H9 (cell line): Measurements from ENCODE around the gene FBXO21. TPM values are rescaled to one million over a fixed set of nuclear protein-coding genes. Genes with fewer than 3 reads are reported as not detected.

Experiments used
- DNase-seq: peaks from one replicate; pipeline ENCODE4 v3.0.0-alpha.2; 2017
- H2AFZ ChIP-seq: one replicate; pipeline ENCODE4 v1.6.1; 2013; ENCODE audit warnings: mild to moderate bottlenecking, low read length, control low read depth, moderate library complexity
- H2AK5ac ChIP-seq: 2 replicates; pipeline ENCODE4 v1.6.1; 2013; ENCODE audit warnings: low read length, control low read depth, mixed read lengths; ENCODE audit not compliant: insufficient read length
- H2BK120ac ChIP-seq: one replicate; pipeline ENCODE4 v1.6.1; 2013; ENCODE audit warnings: low read depth, mild to moderate bottlenecking, low read length, control low read depth, inconsistent platforms; ENCODE audit not compliant: poor library complexity, severe bottlenecking
- H2BK12ac ChIP-seq: 2 replicates; pipeline ENCODE4 v1.6.1; 2013; ENCODE audit warnings: low read length, control low read depth, mixed read lengths, low read depth; ENCODE audit not compliant: insufficient read length
- H2BK15ac ChIP-seq: 2 replicates; pipeline ENCODE4 v1.6.1; 2013; ENCODE audit warnings: low read depth, low read length, control low read depth
- H2BK20ac ChIP-seq: one replicate; pipeline ENCODE4 v1.6.1; 2013; ENCODE audit warnings: low read depth, mild to moderate bottlenecking, low read length, control low read depth, inconsistent platforms; ENCODE audit not compliant: poor library complexity, severe bottlenecking
- H2BK5ac ChIP-seq: 2 replicates; pipeline ENCODE4 v1.6.1; 2013; ENCODE audit warnings: low read length, control low read depth, mixed read lengths; ENCODE audit not compliant: insufficient read length
- H3K14ac ChIP-seq: 2 replicates; pipeline ENCODE4 v1.6.1; 2013; ENCODE audit warnings: low read length, control low read depth; ENCODE audit not compliant: insufficient read depth
- H3K18ac ChIP-seq: 2 replicates; pipeline ENCODE4 v1.6.1; 2013; ENCODE audit warnings: low read depth, mild to moderate bottlenecking, mixed read lengths, low read length, control low read depth; ENCODE audit not compliant: insufficient read length
- H3K23ac ChIP-seq: 2 replicates; pipeline ENCODE4 v1.6.1; 2013; ENCODE audit warnings: low read length, control low read depth, mixed read lengths, low read depth; ENCODE audit not compliant: insufficient read length
- H3K23me2 ChIP-seq: 2 replicates; pipeline ENCODE4 v1.6.1; 2013; ENCODE audit warnings: low read depth, mild to moderate bottlenecking, mixed read lengths, low read length, control low read depth; ENCODE audit not compliant: insufficient read length, poor library complexity, severe bottlenecking
- H3K27ac ChIP-seq: 2 replicates; pipeline ENCODE4 v1.5.1; 2013; ENCODE audit warnings: low read length, control low read depth, mixed read lengths, low read depth; ENCODE audit not compliant: insufficient read length
- H3K27me3 ChIP-seq: 2 replicates; pipeline ENCODE4 v1.6.1; 2013; ENCODE audit warnings: low read length, control low read depth, inconsistent platforms; ENCODE audit not compliant: insufficient read depth
- H3K4ac ChIP-seq: 2 replicates; pipeline ENCODE4 v1.6.1; 2013; ENCODE audit warnings: low read depth, mild to moderate bottlenecking, control low read depth, inconsistent platforms, low read length, moderate library complexity
- H3K4me1 ChIP-seq: 2 replicates; pipeline ENCODE4 v1.6.1; 2013; ENCODE audit warnings: low read length, control low read depth, inconsistent platforms; ENCODE audit not compliant: insufficient read depth
- H3K4me2 ChIP-seq: 2 replicates; pipeline ENCODE4 v1.6.1; 2013; ENCODE audit warnings: low read length, control low read depth, mixed read lengths; ENCODE audit not compliant: insufficient read length, insufficient read depth
- H3K56ac ChIP-seq: 2 replicates; pipeline ENCODE4 v1.6.1; 2013; ENCODE audit warnings: low read depth, mild to moderate bottlenecking, mixed read lengths, low read length, control low read depth; ENCODE audit not compliant: insufficient read length
- H3K79me1 ChIP-seq: 2 replicates; pipeline ENCODE4 v1.6.1; 2013; ENCODE audit warnings: low read depth, mild to moderate bottlenecking, moderate library complexity, low read length, control low read depth, inconsistent platforms; ENCODE audit not compliant: insufficient read depth, poor library complexity, severe bottlenecking
- H3K79me2 ChIP-seq: 2 replicates; pipeline ENCODE4 v1.6.1; 2013; ENCODE audit warnings: low read length, control low read depth, inconsistent platforms; ENCODE audit not compliant: insufficient read depth
- H3K9ac ChIP-seq: 2 replicates; pipeline ENCODE4 v1.6.1; 2013; ENCODE audit warnings: low read length, control low read depth, mixed read lengths; ENCODE audit not compliant: insufficient read length; ENCODE audit errors: extremely low read depth
- H3K9me3 ChIP-seq: one replicate; pipeline ENCODE4 v1.6.1; 2013; ENCODE audit warnings: low read depth, low read length, inconsistent platforms; ENCODE audit not compliant: control insufficient read depth
- H3T11ph ChIP-seq: one replicate; pipeline ENCODE4 v1.6.1; 2013; ENCODE audit warnings: mild to moderate bottlenecking, low read length, control low read depth, inconsistent platforms
- H4K20me1 ChIP-seq: one replicate; pipeline ENCODE4 v1.6.1; 2013; ENCODE audit not compliant: control insufficient read depth, insufficient read length, insufficient read depth
- H4K5ac ChIP-seq: 2 replicates; pipeline ENCODE4 v1.6.1; 2013; ENCODE audit warnings: low read depth, mild to moderate bottlenecking, mixed read lengths, low read length, control low read depth; ENCODE audit not compliant: insufficient read length
- H4K8ac ChIP-seq: replicated peaks from 2 replicates; pipeline ENCODE4 v1.6.1; 2013; ENCODE audit warnings: low read length, control low read depth, mixed read lengths, low read depth; ENCODE audit not compliant: insufficient read length
- H4K91ac ChIP-seq: 2 replicates; pipeline ENCODE4 v1.6.1; 2013; ENCODE audit warnings: low read depth, mild to moderate bottlenecking, moderate library complexity, mixed read lengths, low read length, control low read depth; ENCODE audit not compliant: insufficient read length
- H3K27ac Mint-ChIP-seq, 3 experiments: 2 replicates in 2 of 3; 3 replicates in 1 of 3; pipeline ENCODE4 v1.8.0; 2020 to 2021; ENCODE audit warnings: mixed read lengths in 3 of 3, mild to moderate bottlenecking in 1 of 3, moderate library complexity in 1 of 3
- H3K27me3 Mint-ChIP-seq: 2 replicates; pipeline ENCODE4 v1.8.0; 2021; ENCODE audit warnings: low read depth, mild to moderate bottlenecking, moderate library complexity, mixed read lengths
- H3K36me3 Mint-ChIP-seq, 3 experiments: 2 replicates in 2 of 3; 3 replicates in 1 of 3; pipeline ENCODE4 v1.8.0; 2020 to 2021; ENCODE audit warnings: low read depth in 3 of 3, mixed read lengths in 3 of 3; ENCODE audit not compliant: insufficient read depth in 1 of 3
- H3K4me1 Mint-ChIP-seq, 2 experiments: 2 replicates each; pipeline ENCODE4 v1.8.0; 2020; ENCODE audit warnings: mixed read lengths in 2 of 2
- H3K4me3 Mint-ChIP-seq, 2 experiments: 2 replicates in 1 of 2; 3 replicates in 1 of 2; pipeline ENCODE4 v1.8.0; 2020 to 2021; ENCODE audit warnings: mild to moderate bottlenecking in 2 of 2, mixed read lengths in 2 of 2, moderate library complexity in 1 of 2
- H3K9me3 Mint-ChIP-seq, 2 experiments: 2 replicates in 1 of 2; 3 replicates in 1 of 2; pipeline ENCODE4 v1.8.0; 2020; ENCODE audit warnings: mild to moderate bottlenecking in 2 of 2, mixed read lengths in 2 of 2, moderate library complexity in 1 of 2
- WGBS: extraction: QIAGEN DNeasy Blood & Tissue Kit; methylation state at CpG from one replicate; pipeline ENCODE4 v1.1.7; 2013; ENCODE audit warnings: missing lambda C conversion rate, low lambda C conversion rate, mixed read lengths; ENCODE audit not compliant: insufficient read length; ENCODE audit errors: extremely low coverage; 5-methylcytosine and 5-hydroxymethylcytosine counted together
- total RNA-seq: library from RNA; stranded (reverse); gene quantifications from 2 replicates; pipeline ENCODE4 v1.2.1, GENCODE V29; 2021
- TF ChIP-seq, protein P1 (sequence below): fragments of 200-600 bp; sonication (generic); conservative IDR thresholded peaks from 3 replicates; pipeline ENCODE4 v1.8.0; 2021; ENCODE audit warnings: antibody characterized with exemption, mild to moderate bottlenecking

The FBXO21 gene
- total RNA-seq, 1 experiment from 2014 or later: 58.6 TPM

DNA sequence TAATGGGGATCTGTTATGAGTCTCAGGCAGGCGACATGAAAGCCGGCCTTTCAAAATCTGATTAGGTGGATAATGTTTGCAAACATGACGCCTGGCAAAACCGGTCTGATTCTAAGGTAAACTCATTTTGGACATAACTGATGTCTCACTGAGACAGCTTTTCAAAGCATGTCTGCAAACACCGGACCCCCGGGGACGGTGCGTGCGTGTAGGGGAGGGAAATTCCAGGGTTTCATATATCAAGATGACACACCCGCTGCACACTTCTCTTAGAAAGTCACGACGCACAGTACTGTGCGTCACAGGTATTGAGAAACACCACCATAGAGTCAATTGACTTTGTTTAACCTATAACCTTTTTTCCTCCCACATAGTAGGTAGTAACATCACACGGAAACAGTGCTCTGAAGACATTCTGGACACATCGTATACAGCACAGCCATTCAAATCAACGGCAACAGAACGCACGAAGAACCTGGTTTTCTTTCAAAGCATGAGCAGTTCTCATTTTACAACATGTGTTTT, 47.2 kb downstream of the FBXO21 start:
- Histone ChIP-seq H4K8ac (no peak overlapping the region), H4K5ac (no peak overlapping the region), H3K9ac (no peak overlapping the region), H3K4me1 (no peaks in the 10 kb centered on the region), H3K4me2 (no peak overlapping the region), H4K91ac (no peak overlapping the region), H3K18ac (no peak overlapping the region), H3K27me3 (no peaks in the 10 kb centered on the region), H2BK120ac (no peak overlapping the region), H3K56ac (no peak overlapping the region), H2BK20ac (no peak overlapping the region), H3K27ac (no peak overlapping the region), H3K9me3 (no peaks in the 10 kb centered on the region), H3K14ac (no peak overlapping the region), H2BK5ac (no peak overlapping the region), H4K20me1 (no peaks in the 10 kb centered on the region), H2AFZ (no peak overlapping the region), H3K79me1 (no peaks in the 10 kb centered on the region), H3K23me2 (no peaks in the 10 kb centered on the region), H3K23ac (no peak overlapping the region), H3T11ph (no peak overlapping the region), H3K79me2 (no peaks in the 10 kb centered on the region), H2BK12ac (no peak overlapping the region), H3K4ac (no peak overlapping the region), H2BK15ac (no peak overlapping the region), H2AK5ac (no peak overlapping the region)
- TF ChIP-seq, protein P1, sequence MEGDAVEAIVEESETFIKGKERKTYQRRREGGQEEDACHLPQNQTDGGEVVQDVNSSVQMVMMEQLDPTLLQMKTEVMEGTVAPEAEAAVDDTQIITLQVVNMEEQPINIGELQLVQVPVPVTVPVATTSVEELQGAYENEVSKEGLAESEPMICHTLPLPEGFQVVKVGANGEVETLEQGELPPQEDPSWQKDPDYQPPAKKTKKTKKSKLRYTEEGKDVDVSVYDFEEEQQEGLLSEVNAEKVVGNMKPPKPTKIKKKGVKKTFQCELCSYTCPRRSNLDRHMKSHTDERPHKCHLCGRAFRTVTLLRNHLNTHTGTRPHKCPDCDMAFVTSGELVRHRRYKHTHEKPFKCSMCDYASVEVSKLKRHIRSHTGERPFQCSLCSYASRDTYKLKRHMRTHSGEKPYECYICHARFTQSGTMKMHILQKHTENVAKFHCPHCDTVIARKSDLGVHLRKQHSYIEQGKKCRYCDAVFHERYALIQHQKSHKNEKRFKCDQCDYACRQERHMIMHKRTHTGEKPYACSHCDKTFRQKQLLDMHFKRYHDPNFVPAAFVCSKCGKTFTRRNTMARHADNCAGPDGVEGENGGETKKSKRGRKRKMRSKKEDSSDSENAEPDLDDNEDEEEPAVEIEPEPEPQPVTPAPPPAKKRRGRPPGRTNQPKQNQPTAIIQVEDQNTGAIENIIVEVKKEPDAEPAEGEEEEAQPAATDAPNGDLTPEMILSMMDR: no peak
- peaks cover 3 to 10% of the 10 kb centered on the region in 2 experiments; a peak in 2 of 4 replicates for H3K4me1 Mint-ChIP-seq
- no CpG with 5 or more reads among the region's 18 CpGs for WGBS
- H3K4me3 Mint-ChIP-seq: no peak overlapping the region
- H3K9me3 Mint-ChIP-seq: no peaks in the 10 kb centered on the region
- H3K36me3 Mint-ChIP-seq: peaks cover 12 to 44% (median 23%) of the 10 kb centered on the region in 3 experiments; a peak in 6 of 7 replicates
- DNase-seq: no peak
- no peak overlapping the region for H3K27ac Mint-ChIP-seq
- no peaks in the 10 kb centered on the region for H3K27me3 Mint-ChIP-seq
